ENCODE data around the gene ARNT2.

GRCh38 chr15:80549191-80549590 is 145.0 kb downstream of the ARNT2 start:
- TF ChIP-seq CTCF (IDR thresholded peaks at IDR 0.05) = no peak
- no peak for TF ChIP-seq POLR2A (IDR thresholded peaks at IDR 0.05)

All from testis (tissue), 2 donors.